ENCODE results near the gene MAPKBP1.
A peak's percentile ranks its signal among the peaks of the same experiment; 100 is the strongest.
"Not testable (repeated sequence)": the region's sequence is repeated elsewhere in the genome, so short reads cannot be mapped to it uniquely, and the experiment has no call there.

The MAPKBP1 gene

GRCh38 chr15:41735046-41735445 lies 39.2 kb upstream of the MAPKBP1 start:
- Histone ChIP-seq H3K9ac (ENCODE audit: insufficient read length, low read depth) (no peak overlapping the region), H3K27me3 (ENCODE audit: insufficient read depth, insufficient read length) (no peaks in the 10 kb centered on the region), H3K4me1 (ENCODE audit: insufficient read depth, insufficient read length) (no peaks in the 10 kb centered on the region), H3K36me3 (ENCODE audit: insufficient read depth, insufficient read length, low read length) (peaks cover 36% of the 10 kb centered on the region), H3K4me3 (ENCODE audit: insufficient read length, low read depth) (no peak overlapping the region), H3K9me3 (ENCODE audit: insufficient read depth, low read length) (no peaks in the 10 kb centered on the region)
- no peak for TF ChIP-seq SUZ12 (IDR thresholded peaks at IDR 0.05; ENCODE audit: extremely low read depth, insufficient read depth, insufficient read length)
- TF ChIP-seq ZNF274 (IDR thresholded peaks at IDR 0.05; ENCODE audit: low read depth, low read length) = no peak
- no peak for TF ChIP-seq YY1 (IDR thresholded peaks at IDR 0.05; ENCODE audit: insufficient read depth, insufficient read length)
- DNase-seq (ENCODE audit: low read depth, low spot score) = no peak

GRCh38 chr15:41735492-41735891 lies 38.8 kb upstream of the MAPKBP1 start:
- H3K9me3 ChIP-seq (ENCODE audit: insufficient read depth, low read length); H3K9ac ChIP-seq (ENCODE audit: insufficient read length, low read depth); H3K4me1 ChIP-seq (ENCODE audit: insufficient read depth, insufficient read length); DNase-seq (ENCODE audit: low read depth, low spot score); H3K4me3 ChIP-seq (ENCODE audit: insufficient read length, low read depth); H3K27me3 ChIP-seq (ENCODE audit: insufficient read depth, insufficient read length): not testable (repeated sequence)
- H3K36me3 ChIP-seq (ENCODE audit: insufficient read depth, insufficient read length, low read length) = peaks cover 36% of the 10 kb centered on the region

DNA sequence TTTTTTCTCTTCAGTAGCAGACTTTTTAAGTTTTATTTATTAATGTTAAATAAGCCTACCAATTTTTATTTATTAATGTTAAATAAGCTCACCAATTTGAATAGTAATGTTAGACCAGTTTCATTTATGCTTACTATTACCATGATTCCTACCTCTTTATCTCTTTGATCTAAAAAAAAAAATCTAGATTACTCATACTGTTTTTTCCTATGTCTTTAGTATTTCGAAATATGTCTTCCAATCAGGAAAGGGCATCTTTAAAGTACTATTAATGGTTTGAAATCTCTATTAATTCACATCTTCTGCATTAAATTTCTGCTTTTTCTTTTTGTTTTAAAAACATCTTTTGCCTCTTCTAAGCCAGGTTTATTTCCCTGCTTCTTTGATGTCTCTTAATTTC lies 27.5 kb upstream of the MAPKBP1 start:
- Histone ChIP-seq H3K4me1 (ENCODE audit: insufficient read depth, insufficient read length) (no peaks in the 10 kb centered on the region), H3K4me3 (ENCODE audit: insufficient read length, low read depth) (no peak overlapping the region), H3K36me3 (ENCODE audit: insufficient read depth, insufficient read length, low read length) (peaks cover 37% of the 10 kb centered on the region), H3K9ac (ENCODE audit: insufficient read length, low read depth) (no peak overlapping the region), H3K27me3 (ENCODE audit: insufficient read depth, insufficient read length) (no peaks in the 10 kb centered on the region), H3K9me3 (ENCODE audit: insufficient read depth, low read length) (no peaks in the 10 kb centered on the region)
- DNase-seq (ENCODE audit: low read depth, low spot score) = no peak
- no peak for TF ChIP-seq YY1 (IDR thresholded peaks at IDR 0.05; ENCODE audit: insufficient read depth, insufficient read length)
- no peak for TF ChIP-seq SUZ12 (IDR thresholded peaks at IDR 0.05; ENCODE audit: extremely low read depth, insufficient read depth, insufficient read length)
- TF ChIP-seq ZNF274 (IDR thresholded peaks at IDR 0.05; ENCODE audit: low read depth, low read length) = no peak

GRCh38 chr15:41756198-41756597 lies 18.1 kb upstream of the MAPKBP1 start:
- no peaks in the 10 kb centered on the region for H3K9me3 ChIP-seq (ENCODE audit: insufficient read depth, low read length)
- H3K4me3 ChIP-seq (ENCODE audit: insufficient read length, low read depth) = no peak overlapping the region
- no peaks in the 10 kb centered on the region for H3K4me1 ChIP-seq (ENCODE audit: insufficient read depth, insufficient read length)
- DNase-seq (ENCODE audit: low read depth, low spot score) = no peak
- no peak overlapping the region for H3K9ac ChIP-seq (ENCODE audit: insufficient read length, low read depth)
- TF ChIP-seq ZNF274 (IDR thresholded peaks at IDR 0.05; ENCODE audit: low read depth, low read length) = no peak
- no peak for TF ChIP-seq YY1 (IDR thresholded peaks at IDR 0.05; ENCODE audit: insufficient read depth, insufficient read length)
- no peak for TF ChIP-seq SUZ12 (IDR thresholded peaks at IDR 0.05; ENCODE audit: extremely low read depth, insufficient read depth, insufficient read length)
- H3K27me3 ChIP-seq (ENCODE audit: insufficient read depth, insufficient read length) = no peaks in the 10 kb centered on the region
- peaks cover 12% of the 10 kb centered on the region for H3K36me3 ChIP-seq (ENCODE audit: insufficient read depth, insufficient read length, low read length)

DNA sequence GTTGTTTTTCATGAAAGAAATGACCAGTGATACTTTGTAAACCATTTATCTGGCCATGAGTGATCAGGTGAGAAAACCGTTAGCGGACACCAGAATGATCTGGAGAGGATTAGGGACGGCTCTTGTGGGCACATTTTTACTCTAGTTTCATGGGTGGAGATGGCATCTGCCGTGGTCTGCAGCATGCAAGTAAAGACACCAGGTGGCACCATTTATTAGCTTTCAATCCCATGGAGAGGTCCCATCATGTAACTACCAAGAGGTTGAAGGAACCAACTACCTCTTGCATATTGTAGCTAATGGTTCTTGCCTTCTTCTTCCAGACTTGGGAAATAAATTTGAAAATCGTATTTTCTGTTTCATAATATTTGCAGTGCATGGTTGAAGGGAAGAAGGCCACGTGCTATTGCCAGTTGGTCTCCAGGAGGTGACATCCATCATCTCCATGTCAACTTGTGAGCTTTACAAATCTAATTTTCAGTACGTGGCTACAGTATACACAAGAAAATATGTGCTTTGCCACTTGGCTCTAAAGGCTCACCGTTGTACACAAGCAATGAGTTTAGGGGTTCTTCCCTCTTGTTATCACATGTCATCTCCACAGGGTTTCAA lies 1.5 kb upstream of the MAPKBP1 start:
- H3K36me3 ChIP-seq (ENCODE audit: insufficient read depth, insufficient read length, low read length) = peaks cover 7% of the 10 kb centered on the region
- peak; percentile 35 for DNase-seq (ENCODE audit: low read depth, low spot score)
- H3K9ac ChIP-seq (ENCODE audit: insufficient read length, low read depth) = no peak overlapping the region
- TF ChIP-seq ZNF274 (IDR thresholded peaks at IDR 0.05; ENCODE audit: low read depth, low read length) (no peak), SUZ12 (IDR thresholded peaks at IDR 0.05; ENCODE audit: extremely low read depth, insufficient read depth, insufficient read length) (no peak), YY1 (IDR thresholded peaks at IDR 0.05; ENCODE audit: insufficient read depth, insufficient read length) (no peak)
- no peaks in the 10 kb centered on the region for H3K9me3 ChIP-seq (ENCODE audit: insufficient read depth, low read length)
- no peaks in the 10 kb centered on the region for H3K4me1 ChIP-seq (ENCODE audit: insufficient read depth, insufficient read length)
- no peak overlapping the region for H3K4me3 ChIP-seq (ENCODE audit: insufficient read length, low read depth)
- no peaks in the 10 kb centered on the region for H3K27me3 ChIP-seq (ENCODE audit: insufficient read depth, insufficient read length)

DNA sequence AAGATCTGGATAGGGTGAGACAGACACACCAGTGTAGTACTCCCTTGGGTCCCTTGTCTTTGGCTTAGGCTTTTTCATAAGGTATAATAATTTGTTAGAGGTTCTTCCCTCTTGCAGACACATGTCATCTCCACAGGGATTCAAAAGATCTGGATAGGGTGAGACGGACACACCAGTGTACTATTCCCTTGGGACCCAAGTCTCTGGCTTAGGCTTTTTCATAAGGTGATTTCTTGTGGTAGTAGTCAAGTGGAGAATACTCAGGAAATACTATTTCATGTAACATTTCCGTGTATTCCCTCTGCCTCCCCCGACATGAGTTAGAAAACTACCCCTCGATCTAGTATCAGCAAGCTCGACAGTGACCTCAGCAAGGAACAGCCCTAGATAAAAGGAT lies 954 bp upstream of the MAPKBP1 start:
- no peak overlapping the region for H3K9ac ChIP-seq (ENCODE audit: insufficient read length, low read depth)
- H3K4me3 ChIP-seq (ENCODE audit: insufficient read length, low read depth) = peak overlapping the region; percentile 38
- H3K36me3 ChIP-seq (ENCODE audit: insufficient read depth, insufficient read length, low read length) = peaks cover 7% of the 10 kb centered on the region
- no peaks in the 10 kb centered on the region for H3K9me3 ChIP-seq (ENCODE audit: insufficient read depth, low read length)
- H3K4me1 ChIP-seq (ENCODE audit: insufficient read depth, insufficient read length) = peaks cover 2% of the 10 kb centered on the region
- no peak for DNase-seq (ENCODE audit: low read depth, low spot score)
- H3K27me3 ChIP-seq (ENCODE audit: insufficient read depth, insufficient read length) = no peaks in the 10 kb centered on the region
- TF ChIP-seq ZNF274 (IDR thresholded peaks at IDR 0.05; ENCODE audit: low read depth, low read length) (no peak), YY1 (IDR thresholded peaks at IDR 0.05; ENCODE audit: insufficient read depth, insufficient read length) (no peak), SUZ12 (IDR thresholded peaks at IDR 0.05; ENCODE audit: extremely low read depth, insufficient read depth, insufficient read length) (no peak)

GRCh38 chr15:41773729-41774061 lies 589 bp upstream of the MAPKBP1 start:
- no peak for DNase-seq (ENCODE audit: low read depth, low spot score)
- Histone ChIP-seq H3K9me3 (ENCODE audit: insufficient read depth, low read length) (no peaks in the 10 kb centered on the region), H3K36me3 (ENCODE audit: insufficient read depth, insufficient read length, low read length) (peaks cover 4% of the 10 kb centered on the region), H3K4me1 (ENCODE audit: insufficient read depth, insufficient read length) (peaks cover 4% of the 10 kb centered on the region), H3K4me3 (ENCODE audit: insufficient read length, low read depth) (peak overlapping the region; percentile 38), H3K9ac (ENCODE audit: insufficient read length, low read depth) (peak overlapping the region; percentile 66), H3K27me3 (ENCODE audit: insufficient read depth, insufficient read length) (no peaks in the 10 kb centered on the region)
- no peak for TF ChIP-seq YY1 (IDR thresholded peaks at IDR 0.05; ENCODE audit: insufficient read depth, insufficient read length)

- Histone ChIP-seq H3K9me3 (ENCODE audit: insufficient read depth, low read length) (no peaks in the 10 kb centered on the region), H3K9ac (ENCODE audit: insufficient read length, low read depth) (peak overlapping the region; percentile 70), H3K36me3 (ENCODE audit: insufficient read depth, insufficient read length, low read length) (no peaks in the 10 kb centered on the region), H3K4me3 (ENCODE audit: insufficient read length, low read depth) (peak overlapping the region; percentile 61), H3K4me1 (ENCODE audit: insufficient read depth, insufficient read length) (peaks cover 4% of the 10 kb centered on the region), H3K27me3 (ENCODE audit: insufficient read depth, insufficient read length) (no peaks in the 10 kb centered on the region)
- no peak for TF ChIP-seq ZNF274 (IDR thresholded peaks at IDR 0.05; ENCODE audit: low read depth, low read length)
- no peak for TF ChIP-seq SUZ12 (IDR thresholded peaks at IDR 0.05; ENCODE audit: extremely low read depth, insufficient read depth, insufficient read length)
- no peak for TF ChIP-seq YY1 (IDR thresholded peaks at IDR 0.05; ENCODE audit: insufficient read depth, insufficient read length)
- DNase-seq (ENCODE audit: low read depth, low spot score) = no peak
Measured at GRCh38 chr15:41774882-41775417, 666 bp downstream of the MAPKBP1 start.

All from NT2/D1 (cell line).